Endodermal cell (in vitro differentiated cells): Measurements from ENCODE around the gene MARCHF3. TPM values are rescaled to one million over a fixed set of nuclear protein-coding genes. Genes with fewer than 3 reads are reported as not detected.

Experiments used
- DNase-seq: peaks from one replicate; pipeline ENCODE4 v3.0.0-alpha.2; 2017
- H3K27ac ChIP-seq: 2 replicates; pipeline ENCODE4 v1.5.1; 2013; ENCODE audit warnings: mild to moderate bottlenecking, low read depth, low read length, moderate library complexity
- H3K27me3 ChIP-seq: 2 replicates; pipeline ENCODE4 v1.6.1; 2013; ENCODE audit warnings: mild to moderate bottlenecking, low read length, moderate library complexity; ENCODE audit not compliant: insufficient read depth, control insufficient read depth, poor library complexity, severe bottlenecking
- H3K36me3 ChIP-seq: 2 replicates; pipeline ENCODE4 v1.7.0; 2013; ENCODE audit warnings: mild to moderate bottlenecking, low read length, moderate library complexity; ENCODE audit not compliant: control insufficient read depth, insufficient read depth
- H3K4me1 ChIP-seq: one replicate; pipeline ENCODE4 v1.7.0; 2013; ENCODE audit warnings: low read length; ENCODE audit not compliant: control insufficient read depth, insufficient read depth
- H3K4me3 ChIP-seq: 2 replicates; pipeline ENCODE4 v1.5.1; 2013; ENCODE audit warnings: mild to moderate bottlenecking, low read length, moderate library complexity
- H3K9ac ChIP-seq: 2 replicates; pipeline ENCODE4 v1.6.1; 2013; ENCODE audit warnings: mild to moderate bottlenecking, low read length, moderate library complexity; ENCODE audit not compliant: poor library complexity, severe bottlenecking; ENCODE audit errors: extremely low read depth
- H3K9me3 ChIP-seq: 2 replicates; pipeline ENCODE4 v1.6.1; 2013; ENCODE audit warnings: mild to moderate bottlenecking, low read length, moderate library complexity; ENCODE audit not compliant: control insufficient read depth
- H3K27ac Mint-ChIP-seq: 2 replicates; pipeline ENCODE4 v1.8.0; 2020; ENCODE audit warnings: mixed read lengths
- H3K27me3 Mint-ChIP-seq: 2 replicates; pipeline ENCODE4 v1.8.0; 2021; ENCODE audit warnings: mild to moderate bottlenecking, mixed read lengths; ENCODE audit not compliant: insufficient read depth
- H3K36me3 Mint-ChIP-seq: 2 replicates; pipeline ENCODE4 v1.8.0; 2020; ENCODE audit warnings: low read depth, mixed read lengths
- H3K4me1 Mint-ChIP-seq: 2 replicates; pipeline ENCODE4 v1.8.0; 2020; ENCODE audit warnings: mixed read lengths
- H3K4me3 Mint-ChIP-seq: 2 replicates; pipeline ENCODE4 v1.8.0; 2020; ENCODE audit warnings: mild to moderate bottlenecking, moderate library complexity, mixed read lengths
- H3K9me3 Mint-ChIP-seq: 2 replicates; pipeline ENCODE4 v1.8.0; 2020; ENCODE audit warnings: mild to moderate bottlenecking, mixed read lengths
- WGBS, 2 experiments: methylation state at CpG; one replicate each; pipeline versions ENCODE4 v1.1.5 to v1.1.7; 2013; ENCODE audit warnings: missing lambda C conversion rate in 2 of 2, mixed read lengths in 1 of 2; ENCODE audit not compliant: insufficient coverage in 1 of 2, insufficient read length in 1 of 2; 5-methylcytosine and 5-hydroxymethylcytosine counted together
- total RNA-seq, 2 donors: library from RNA; stranded (reverse); fragmentation: NEBNext Ultra II Directional in 1 of 2; extraction: Animal tissue kit (Norgen Biotek cat#: 25700) in 1 of 2; gene quantifications; 2 replicates in 1 of 2; 3 replicates in 1 of 2; pipeline ENCODE4 v1.2.1, GENCODE V29; 2021
- TF ChIP-seq, protein P1 (sequence below): fragments of 200-600 bp; sonication (generic); conservative IDR thresholded peaks from 2 replicates; pipeline ENCODE4 v1.5.0; 2021; ENCODE audit warnings: antibody characterized with exemption, mild to moderate bottlenecking

Gene MARCHF3
- total RNA-seq, 2 donors from 2014 or later = 4.4 to 11.3 TPM

DNA sequence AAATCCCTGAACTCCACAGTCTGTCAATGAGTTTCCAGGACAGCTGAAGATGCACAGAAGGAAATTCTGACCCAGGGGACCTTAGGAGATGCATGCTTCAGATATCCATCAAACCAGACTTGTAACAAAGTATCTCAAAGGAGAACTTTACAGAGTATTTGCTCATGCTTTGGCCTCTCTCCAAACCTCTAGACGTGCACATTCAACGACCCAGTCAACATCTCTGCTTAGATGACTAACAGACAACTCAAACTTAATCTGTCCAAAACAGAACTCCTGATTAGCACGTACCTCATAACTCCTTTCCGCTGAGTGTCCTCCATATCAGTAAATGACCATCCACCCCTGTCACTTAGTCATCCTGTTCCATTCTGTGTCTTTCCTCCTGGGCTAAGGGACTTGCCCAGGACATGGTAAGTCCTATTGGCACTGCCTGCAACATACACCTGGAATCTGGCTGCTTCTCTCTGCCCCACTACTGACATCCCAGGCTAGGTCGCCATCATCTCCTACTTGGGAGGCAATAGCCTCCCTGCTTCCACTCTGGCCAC is 146.0 kb downstream of the MARCHF3 start:
- H3K27ac ChIP-seq = no peak overlapping the region
- Mint-ChIP-seq H3K4me3 (no peak overlapping the region), H3K27me3 (no peaks in the 10 kb centered on the region)

GRCh38 chr5:126883564-126884245 is 146.7 kb downstream of the MARCHF3 start:
- H3K9me3 Mint-ChIP-seq = no peaks in the 10 kb centered on the region
- Histone ChIP-seq H3K4me1 (peaks cover 10% of the 10 kb centered on the region), H3K9ac (no peak overlapping the region), H3K4me3 (peak overlapping the region; percentile 16), H3K9me3 (no peaks in the 10 kb centered on the region), H3K27ac (no peak overlapping the region), H3K36me3 (no peaks in the 10 kb centered on the region), H3K27me3 (no peaks in the 10 kb centered on the region)
- H3K36me3 Mint-ChIP-seq = no peaks in the 10 kb centered on the region
- no peaks in the 10 kb centered on the region for H3K27me3 Mint-ChIP-seq
- WGBS, 2 experiments = 82% methylated on average over 1 of the region's 2 CpGs; no CpG with 5 or more reads in 1 of the 2 experiments
- H3K27ac Mint-ChIP-seq = no peak overlapping the region
- peak overlapping the region; percentile 2 for H3K4me3 Mint-ChIP-seq
- peaks cover 38% of the 10 kb centered on the region for H3K4me1 Mint-ChIP-seq
- no peak for DNase-seq
- TF ChIP-seq, protein P1, sequence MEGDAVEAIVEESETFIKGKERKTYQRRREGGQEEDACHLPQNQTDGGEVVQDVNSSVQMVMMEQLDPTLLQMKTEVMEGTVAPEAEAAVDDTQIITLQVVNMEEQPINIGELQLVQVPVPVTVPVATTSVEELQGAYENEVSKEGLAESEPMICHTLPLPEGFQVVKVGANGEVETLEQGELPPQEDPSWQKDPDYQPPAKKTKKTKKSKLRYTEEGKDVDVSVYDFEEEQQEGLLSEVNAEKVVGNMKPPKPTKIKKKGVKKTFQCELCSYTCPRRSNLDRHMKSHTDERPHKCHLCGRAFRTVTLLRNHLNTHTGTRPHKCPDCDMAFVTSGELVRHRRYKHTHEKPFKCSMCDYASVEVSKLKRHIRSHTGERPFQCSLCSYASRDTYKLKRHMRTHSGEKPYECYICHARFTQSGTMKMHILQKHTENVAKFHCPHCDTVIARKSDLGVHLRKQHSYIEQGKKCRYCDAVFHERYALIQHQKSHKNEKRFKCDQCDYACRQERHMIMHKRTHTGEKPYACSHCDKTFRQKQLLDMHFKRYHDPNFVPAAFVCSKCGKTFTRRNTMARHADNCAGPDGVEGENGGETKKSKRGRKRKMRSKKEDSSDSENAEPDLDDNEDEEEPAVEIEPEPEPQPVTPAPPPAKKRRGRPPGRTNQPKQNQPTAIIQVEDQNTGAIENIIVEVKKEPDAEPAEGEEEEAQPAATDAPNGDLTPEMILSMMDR = no peak

More for the DNA sequence above, 146.0 kb downstream of the MARCHF3 start:
- DNase-seq = no peak
- peaks cover 10% of the 10 kb centered on the region for H3K4me1 ChIP-seq
- Mint-ChIP-seq H3K9me3 (no peaks in the 10 kb centered on the region), H3K4me1 (peaks cover 38% of the 10 kb centered on the region), H3K27ac (no peak overlapping the region), H3K36me3 (peaks cover 3% of the 10 kb centered on the region)
- TF ChIP-seq, protein P1 = no peak
- no peaks in the 10 kb centered on the region for H3K36me3 ChIP-seq
- peak overlapping the region; percentile 16 for H3K4me3 ChIP-seq
- no peak overlapping the region for H3K9ac ChIP-seq
- H3K9me3 ChIP-seq = no peaks in the 10 kb centered on the region
- WGBS, 2 experiments = 92 to 95% methylated on average over 5 of the region's 5 CpGs
- no peaks in the 10 kb centered on the region for H3K27me3 ChIP-seq

GRCh38 chr5:126881821-126882600 is 148.3 kb downstream of the MARCHF3 start:
- Mint-ChIP-seq H3K4me1 (peaks cover 34% of the 10 kb centered on the region), H3K27ac (no peak overlapping the region), H3K4me3 (no peak overlapping the region), H3K9me3 (no peaks in the 10 kb centered on the region), H3K36me3 (no peaks in the 10 kb centered on the region), H3K27me3 (no peaks in the 10 kb centered on the region)
- TF ChIP-seq, protein P1 = no peak
- Histone ChIP-seq H3K9ac (no peak overlapping the region), H3K27ac (no peak overlapping the region), H3K36me3 (peaks cover 8% of the 10 kb centered on the region), H3K4me3 (no peak overlapping the region), H3K27me3 (no peaks in the 10 kb centered on the region), H3K4me1 (peaks cover 10% of the 10 kb centered on the region), H3K9me3 (no peaks in the 10 kb centered on the region)
- DNase-seq = no peak
- WGBS, 2 experiments = 96 to 99% methylated on average over 3 to 5 of the region's 5 CpGs
